SU-DHL-6 (cell line): ENCODE measurements around the gene SPOCD1.

Source experiments
- H2AFZ ChIP-seq: fragments of 200-600 bp; sonication (generic); 2 replicates; pipeline ENCODE4 v1.6.1; 2014; ENCODE audit warnings: low read depth, mild to moderate bottlenecking, moderate library complexity, mixed read lengths, antibody characterized with exemption, low read length; ENCODE audit not compliant: severe bottlenecking
- H3F3A ChIP-seq: fragments of 200-600 bp; shearing (Covaris generic); 2 replicates; pipeline ENCODE4 v1.6.0; 2016; ENCODE audit warnings: antibody characterized with exemption, mild to moderate bottlenecking; ENCODE audit not compliant: insufficient read depth
- H3K27ac ChIP-seq: fragments of 200-600 bp; sonication (generic); 2 replicates; pipeline ENCODE4 v1.5.1; 2016; ENCODE audit warnings: low read depth, mild to moderate bottlenecking, low read length, moderate library complexity, mixed read lengths
- H3K27me3 ChIP-seq: fragments of 200-600 bp; sonication (generic), shearing (Covaris generic); 2 replicates; pipeline ENCODE4 v1.6.0; 2014; ENCODE audit warnings: mild to moderate bottlenecking, low read length
- H3K36me3 ChIP-seq: fragments of 200-600 bp; sonication (generic); 2 replicates; pipeline ENCODE4 v1.6.1; 2014; ENCODE audit warnings: mild to moderate bottlenecking, low read length, mixed read lengths
- H3K4me2 ChIP-seq: fragments of 300-600, 200-600 bp; shearing (Covaris generic), sonication (generic); 2 replicates; pipeline ENCODE4 v1.6.0; 2014; ENCODE audit warnings: low read length, low read depth, mild to moderate bottlenecking; ENCODE audit not compliant: poor library complexity, severe bottlenecking
- H3K4me3 ChIP-seq: fragments of 200-600 bp; sonication (generic); 2 replicates; pipeline ENCODE4 v1.5.1; 2014; ENCODE audit warnings: antibody characterized with exemption, low read length, mild to moderate bottlenecking, mixed read lengths; ENCODE audit not compliant: insufficient read depth, poor library complexity, severe bottlenecking
- H3K79me2 ChIP-seq: fragments of 200-600 bp; sonication (generic); 2 replicates; pipeline ENCODE4 v1.6.1; 2014; ENCODE audit warnings: mild to moderate bottlenecking, low read length, moderate library complexity; ENCODE audit not compliant: insufficient read depth
- H3K9ac ChIP-seq: fragments of 200-600 bp; sonication (generic); 2 replicates; pipeline ENCODE4 v1.7.0; 2014; ENCODE audit warnings: mild to moderate bottlenecking, low read length
- H3K9me2 ChIP-seq: fragments of 200-600 bp; sonication (generic); replicated peaks from 2 replicates; pipeline ENCODE4 v1.6.1; 2014; ENCODE audit warnings: low read length; ENCODE audit not compliant: insufficient read depth
- H3K9me3 ChIP-seq: fragments of 200-600 bp; sonication (generic); 2 replicates; pipeline ENCODE4 v1.6.1; 2014; ENCODE audit warnings: low read length, mixed read lengths; ENCODE audit not compliant: insufficient read depth
- H4K20me1 ChIP-seq: fragments of 200-600 bp; sonication (generic); 2 replicates; pipeline ENCODE4 v1.6.1; 2014; ENCODE audit warnings: low read depth, mild to moderate bottlenecking, antibody characterized with exemption, low read length, moderate library complexity, mixed read lengths
- EZH2phosphoT487 ChIP-seq: fragments of 200-600 bp; sonication (generic), shearing (Covaris generic); conservative IDR thresholded peaks from 2 replicates; pipeline ENCODE4 v1.6.1; 2018; ENCODE audit warnings: mild to moderate bottlenecking, antibody characterized with exemption, low read length, moderate library complexity, mixed read lengths
- TF ChIP-seq, protein P1 (sequence below): fragments of 200-600 bp; sonication (generic); IDR thresholded peaks from one replicate; pipeline ENCODE4 v1.5.1; 2017; ENCODE audit warnings: antibody characterized with exemption, mild to moderate bottlenecking, low read length, moderate library complexity; ENCODE audit not compliant: insufficient read depth, poor library complexity, severe bottlenecking

Gene SPOCD1

DNA sequence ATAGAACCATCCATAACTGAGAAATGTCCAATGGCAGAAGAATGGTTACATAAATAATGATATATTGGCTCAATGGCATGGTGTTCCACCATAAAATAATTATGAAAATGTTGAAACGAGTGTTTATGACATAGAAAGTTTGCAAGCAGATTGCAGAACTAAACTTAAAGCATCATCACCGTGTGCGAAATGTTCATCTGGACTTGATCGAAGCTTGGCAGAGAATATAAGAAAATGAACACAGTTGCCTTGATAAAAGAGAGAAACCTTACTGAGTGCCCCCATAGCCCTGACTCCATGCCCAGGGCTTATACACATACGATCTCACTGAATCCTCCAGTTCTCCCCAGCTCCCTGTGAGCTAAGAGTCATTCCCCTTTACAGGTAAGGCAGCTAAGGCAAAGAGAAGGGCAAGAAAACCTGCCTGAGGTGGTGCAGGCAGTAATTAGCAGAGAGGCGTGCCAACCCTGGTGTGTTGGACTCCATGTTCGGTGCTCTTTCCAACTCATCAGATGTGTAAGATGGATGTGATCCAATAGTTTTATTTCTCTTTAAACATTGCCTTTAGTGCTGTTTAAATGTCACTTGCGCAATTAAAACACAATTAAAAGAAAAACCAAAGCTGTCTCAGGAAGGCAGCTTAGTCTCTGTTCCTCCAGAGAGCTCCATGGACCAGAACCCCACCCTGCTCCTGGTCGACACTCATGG, 21.8 kb upstream of the SPOCD1 start:
- no peak for TF ChIP-seq EZH2phosphoT487
- TF ChIP-seq, protein P1, sequence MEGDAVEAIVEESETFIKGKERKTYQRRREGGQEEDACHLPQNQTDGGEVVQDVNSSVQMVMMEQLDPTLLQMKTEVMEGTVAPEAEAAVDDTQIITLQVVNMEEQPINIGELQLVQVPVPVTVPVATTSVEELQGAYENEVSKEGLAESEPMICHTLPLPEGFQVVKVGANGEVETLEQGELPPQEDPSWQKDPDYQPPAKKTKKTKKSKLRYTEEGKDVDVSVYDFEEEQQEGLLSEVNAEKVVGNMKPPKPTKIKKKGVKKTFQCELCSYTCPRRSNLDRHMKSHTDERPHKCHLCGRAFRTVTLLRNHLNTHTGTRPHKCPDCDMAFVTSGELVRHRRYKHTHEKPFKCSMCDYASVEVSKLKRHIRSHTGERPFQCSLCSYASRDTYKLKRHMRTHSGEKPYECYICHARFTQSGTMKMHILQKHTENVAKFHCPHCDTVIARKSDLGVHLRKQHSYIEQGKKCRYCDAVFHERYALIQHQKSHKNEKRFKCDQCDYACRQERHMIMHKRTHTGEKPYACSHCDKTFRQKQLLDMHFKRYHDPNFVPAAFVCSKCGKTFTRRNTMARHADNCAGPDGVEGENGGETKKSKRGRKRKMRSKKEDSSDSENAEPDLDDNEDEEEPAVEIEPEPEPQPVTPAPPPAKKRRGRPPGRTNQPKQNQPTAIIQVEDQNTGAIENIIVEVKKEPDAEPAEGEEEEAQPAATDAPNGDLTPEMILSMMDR, result no peak
- Histone ChIP-seq H3K27me3 (no peaks in the 10 kb centered on the region), H3K79me2 (no peaks in the 10 kb centered on the region), H4K20me1 (no peaks in the 10 kb centered on the region), H3F3A (no peaks in the 10 kb centered on the region), H3K36me3 (no peaks in the 10 kb centered on the region), H3K27ac (no peak overlapping the region), H3K4me2 (no peak overlapping the region), H3K9ac (no peak overlapping the region), H3K4me3 (no peak overlapping the region), H3K9me2 (no peaks in the 10 kb centered on the region), H3K9me3 (no peaks in the 10 kb centered on the region), H2AFZ (no peak overlapping the region)

DNA sequence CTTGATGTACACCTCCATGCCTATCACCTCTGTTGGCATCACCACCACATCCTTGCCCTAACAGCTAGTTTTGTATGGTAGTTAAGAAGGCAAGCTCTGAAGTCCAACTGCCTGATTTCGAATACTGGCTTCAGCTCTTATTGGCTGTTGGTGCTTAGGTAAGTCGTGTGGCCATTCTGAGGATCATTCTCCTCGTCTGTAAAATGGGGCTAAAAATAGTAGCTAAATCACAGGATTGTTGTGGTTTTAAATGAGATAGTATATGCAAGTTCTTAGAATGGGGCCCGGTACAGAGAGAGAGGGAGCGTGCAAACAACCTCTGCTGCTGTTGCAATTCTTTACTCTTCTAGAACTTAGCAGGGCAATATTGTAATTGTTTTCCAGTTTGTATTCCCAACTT, 20.8 kb upstream of the SPOCD1 start:
- TF ChIP-seq EZH2phosphoT487, result no peak
- TF ChIP-seq, protein P1, result no peak
- Histone ChIP-seq H3K9me3 (no peaks in the 10 kb centered on the region), H3K36me3 (no peaks in the 10 kb centered on the region), H3K27ac (no peak overlapping the region), H3K27me3 (no peaks in the 10 kb centered on the region), H3K4me3 (no peak overlapping the region), H3K9me2 (no peaks in the 10 kb centered on the region), H2AFZ (no peak overlapping the region), H3K9ac (no peak overlapping the region), H4K20me1 (no peaks in the 10 kb centered on the region), H3K4me2 (no peak overlapping the region), H3F3A (no peaks in the 10 kb centered on the region), H3K79me2 (no peaks in the 10 kb centered on the region)

DNA sequence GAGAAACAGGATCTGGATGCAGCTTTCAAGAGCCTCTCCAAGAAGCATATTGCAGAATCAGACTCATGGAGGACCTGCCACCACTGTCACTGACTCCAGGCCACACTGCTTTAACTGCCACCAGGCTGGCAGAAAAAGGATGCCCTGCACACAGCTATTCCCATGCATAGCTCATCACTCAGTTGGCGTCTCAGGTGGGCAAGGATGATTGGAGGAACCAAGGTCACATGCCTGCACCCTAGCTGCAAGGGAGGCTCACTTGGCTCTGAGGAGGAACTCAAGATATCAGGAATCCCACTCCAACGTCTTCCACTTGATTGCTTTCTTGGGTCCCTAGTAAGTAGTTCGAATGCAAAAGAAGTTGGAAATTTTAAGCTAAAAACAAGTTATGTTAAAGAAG, 19.6 kb upstream of the SPOCD1 start:
- no peak overlapping the region for H2AFZ ChIP-seq
- no peak overlapping the region for H3K9ac ChIP-seq
- no peaks in the 10 kb centered on the region for H3F3A ChIP-seq
- TF ChIP-seq, protein P1, result no peak
- H3K27ac ChIP-seq, result no peak overlapping the region
- H3K27me3 ChIP-seq, result no peaks in the 10 kb centered on the region
- no peak overlapping the region for H3K4me3 ChIP-seq
- H3K36me3 ChIP-seq, result no peaks in the 10 kb centered on the region
- H3K4me2 ChIP-seq, result no peak overlapping the region
- H3K9me3 ChIP-seq, result no peaks in the 10 kb centered on the region
- no peaks in the 10 kb centered on the region for H3K9me2 ChIP-seq
- H3K79me2 ChIP-seq, result no peaks in the 10 kb centered on the region
- H4K20me1 ChIP-seq, result no peaks in the 10 kb centered on the region
